Activated CD4-positive, alpha-beta memory T cell treated with anti-CD3 and anti-CD28 coated beads for 36 hours (primary cell): ENCODE results near the gene STAM2. TPM values are rescaled to one million over a fixed set of nuclear protein-coding genes. Genes with fewer than 3 reads are reported as not detected.
A peak's percentile ranks its signal among the peaks of the same experiment; 100 is the strongest.
"Not testable (repeated sequence)": the region's sequence is repeated elsewhere in the genome, so short reads cannot be mapped to it uniquely, and the experiment has no call there.

Experiments used
- CTCF ChIA-PET: fragments of 350-600 bp; sonication (Branson Sonifier 250); formaldehyde crosslinking; loops from one replicate; lab custom pipeline; 2021; ENCODE audit warnings: antibody characterized with exemption, inconsistent platforms; lab: Charles Lee
- POLR2A ChIA-PET: fragments of 350-600 bp; sonication (Branson Sonifier 250); formaldehyde crosslinking; loops from one replicate; lab custom pipeline; 2021; ENCODE audit warnings: antibody characterized with exemption; lab: Charles Lee
- DNase-seq: peaks from one replicate; pipeline ENCODE4 v3.0.0-alpha.2; 2020
- H3K27ac Mint-ChIP-seq: one replicate; pipeline ENCODE4 v1.8.0; 2021; ENCODE audit warnings: mixed read lengths
- H3K27me3 Mint-ChIP-seq: one replicate; pipeline ENCODE4 v1.8.0; 2021; ENCODE audit warnings: mixed read lengths
- H3K36me3 Mint-ChIP-seq: one replicate; pipeline ENCODE4 v1.8.0; 2021; ENCODE audit warnings: mixed read lengths
- H3K4me1 Mint-ChIP-seq: one replicate; pipeline ENCODE4 v1.8.0; 2021; ENCODE audit warnings: low read depth, mixed read lengths
- H3K4me3 Mint-ChIP-seq: one replicate; pipeline ENCODE4 v1.8.0; 2021; ENCODE audit warnings: mild to moderate bottlenecking, mixed read lengths
- H3K9me3 Mint-ChIP-seq: one replicate; pipeline ENCODE4 v1.8.0; 2021; ENCODE audit warnings: mixed read lengths
- intact Hi-C: fragments of 100-400 bp; cut with micrococcal nuclease; formaldehyde crosslinking; loops from one replicate; pipeline ENCODE4 v1.15.1; 2023
- total RNA-seq, 2 experiments: library from RNA; stranded (reverse); gene quantifications; one replicate each; pipeline ENCODE4 v1.2.3, GENCODE V29; 2021

The STAM2 gene
- total RNA-seq, 2 experiments from 2014 or later, result 16.4 to 17.6 TPM

GRCh38 chr2:152155209-152155608 lies 20.4 kb downstream of the STAM2 start:
- CTCF ChIA-PET, result interaction anchor here (1.1 kb wide), 1 partner anchor 555 kb away, joined by 3 read pairs; no protein-coding TSS in a partner anchor
- no peak for DNase-seq
- POLR2A ChIA-PET, result no interaction called here
- Mint-ChIP-seq H3K4me1 (peaks cover 18% of the 10 kb centered on the region), H3K27me3 (no peaks in the 10 kb centered on the region), H3K27ac (no peak overlapping the region), H3K4me3 (no peak overlapping the region), H3K9me3 (peaks cover 3% of the 10 kb centered on the region), H3K36me3 (peaks cover 19% of the 10 kb centered on the region)
- intact Hi-C loops, result no loop called here

GRCh38 chr2:152154462-152154861 lies 21.1 kb downstream of the STAM2 start:
- POLR2A ChIA-PET, result no interaction called here
- H3K4me1 Mint-ChIP-seq, result peaks cover 16% of the 10 kb centered on the region
- H3K4me3 Mint-ChIP-seq, result no peak overlapping the region
- H3K27me3 Mint-ChIP-seq, result no peaks in the 10 kb centered on the region
- intact Hi-C loops, result no loop called here
- no peak for DNase-seq
- CTCF ChIA-PET, result no interaction called here
- no peak overlapping the region for H3K27ac Mint-ChIP-seq
- peaks cover under 1% of the 10 kb centered on the region for H3K9me3 Mint-ChIP-seq
- peaks cover 16% of the 10 kb centered on the region for H3K36me3 Mint-ChIP-seq

DNA sequence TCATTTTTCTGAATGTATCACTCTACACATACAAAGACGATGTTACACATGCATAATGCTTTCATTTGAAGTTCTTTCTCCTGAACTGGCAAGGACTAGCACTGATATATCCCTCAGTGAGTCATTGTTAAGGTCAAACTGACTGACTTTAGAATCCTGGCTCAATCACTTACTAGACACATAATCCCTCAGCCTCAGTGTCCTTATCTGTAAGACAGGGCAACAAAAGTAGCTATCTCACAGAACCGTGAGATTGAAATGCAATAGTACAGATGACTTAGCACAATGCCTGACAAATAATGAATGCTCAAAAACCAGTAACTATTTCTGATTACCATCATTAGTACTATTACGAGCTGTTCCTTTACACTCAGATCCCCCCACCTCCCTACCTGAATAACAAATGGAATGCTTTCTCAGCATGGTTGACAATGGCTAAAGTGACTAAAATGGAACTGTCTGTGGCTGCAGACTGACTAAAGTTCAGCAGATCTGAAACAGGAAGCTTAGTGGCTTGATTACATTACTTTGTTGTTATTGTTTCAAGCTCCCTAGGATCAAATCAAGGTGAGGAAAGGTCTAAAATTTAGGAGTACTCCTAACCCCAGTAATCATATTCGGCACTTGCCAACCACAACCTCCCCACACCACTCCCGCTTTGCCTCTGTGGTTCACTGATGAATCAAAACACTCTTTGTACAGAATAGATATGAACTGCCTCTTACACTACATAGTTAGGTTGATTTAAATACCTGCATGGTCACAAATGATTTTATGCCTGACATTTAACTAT lies 40.9 kb downstream of the STAM2 start:
- H3K4me1 Mint-ChIP-seq, result peaks cover 12% of the 10 kb centered on the region
- intact Hi-C loops, result loop anchor here (1.0 kb wide), 1 partner anchor 32 kb away; no protein-coding TSS in a partner anchor
- no peak overlapping the region for H3K4me3 Mint-ChIP-seq
- POLR2A ChIA-PET, result no interaction called here
- no peaks in the 10 kb centered on the region for H3K9me3 Mint-ChIP-seq
- H3K27me3 Mint-ChIP-seq, result no peaks in the 10 kb centered on the region
- DNase-seq, result peak; percentile 69
- CTCF ChIA-PET, result no interaction called here
- H3K36me3 Mint-ChIP-seq, result peaks cover 10% of the 10 kb centered on the region
- no peak overlapping the region for H3K27ac Mint-ChIP-seq

DNA sequence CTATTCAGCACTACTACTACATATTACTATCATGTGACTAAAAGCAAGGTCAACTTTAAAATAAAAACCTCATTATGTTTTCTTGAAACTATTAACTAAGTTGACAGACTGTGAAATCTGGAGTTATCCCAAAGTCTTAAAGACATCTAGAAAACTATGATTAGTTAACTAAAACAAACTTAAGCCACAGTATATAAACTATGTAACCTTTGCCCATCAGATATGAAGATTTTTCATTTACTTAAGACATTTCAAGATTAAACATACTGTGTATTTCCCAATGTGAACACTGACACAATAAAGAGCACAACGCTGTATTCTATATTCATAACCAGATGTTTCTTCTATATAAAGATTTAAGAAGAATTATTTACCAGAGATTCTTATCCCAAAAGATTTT lies 43.3 kb downstream of the STAM2 start:
- intact Hi-C loops, result no loop called here
- H3K36me3 Mint-ChIP-seq, result peaks cover 11% of the 10 kb centered on the region
- peaks cover 12% of the 10 kb centered on the region for H3K4me1 Mint-ChIP-seq
- CTCF ChIA-PET, result no interaction called here
- no peak overlapping the region for H3K27ac Mint-ChIP-seq
- POLR2A ChIA-PET, result no interaction called here
- H3K4me3 Mint-ChIP-seq, result no peak overlapping the region
- no peaks in the 10 kb centered on the region for H3K27me3 Mint-ChIP-seq
- H3K9me3 Mint-ChIP-seq, result no peaks in the 10 kb centered on the region
- DNase-seq, result no peak

DNA sequence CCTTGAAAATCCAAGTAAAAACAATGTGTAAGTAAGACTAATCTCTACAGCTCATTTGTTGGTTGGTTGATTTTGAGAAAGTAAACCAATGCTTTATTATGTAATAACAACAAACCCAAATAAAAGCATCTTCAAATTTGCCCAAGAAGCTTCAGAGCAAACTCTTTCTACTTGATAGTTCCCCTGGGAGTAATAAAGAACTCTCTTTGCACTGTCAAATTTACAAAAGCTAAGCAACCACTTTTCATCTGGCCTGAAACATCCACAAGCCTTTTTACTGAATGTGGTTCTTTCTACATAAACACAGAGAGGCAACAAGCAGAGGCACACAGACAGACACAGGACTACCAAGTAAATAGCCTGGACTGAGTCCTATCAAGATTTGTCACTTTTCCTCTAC lies 47.9 kb downstream of the STAM2 start:
- Mint-ChIP-seq H3K27ac (no peak overlapping the region), H3K4me1 (no peaks in the 10 kb centered on the region), H3K27me3 (no peaks in the 10 kb centered on the region), H3K36me3 (peaks cover 20% of the 10 kb centered on the region), H3K9me3 (no peaks in the 10 kb centered on the region), H3K4me3 (no peak overlapping the region)
- intact Hi-C loops, result no loop called here
- DNase-seq, result no peak
- CTCF ChIA-PET, result no interaction called here
- POLR2A ChIA-PET, result no interaction called here

- no peaks in the 10 kb centered on the region for H3K27me3 Mint-ChIP-seq
- no peaks in the 10 kb centered on the region for H3K4me1 Mint-ChIP-seq
- H3K27ac Mint-ChIP-seq, result no peak overlapping the region
- intact Hi-C loops, result no loop called here
- DNase-seq, result no peak
- ChIA-PET POLR2A (no interaction called here), CTCF (no interaction called here)
- H3K4me3 Mint-ChIP-seq, result no peak overlapping the region
- no peaks in the 10 kb centered on the region for H3K9me3 Mint-ChIP-seq
- peaks cover 16% of the 10 kb centered on the region for H3K36me3 Mint-ChIP-seq
These were observed 48.9 kb downstream of the STAM2 start for GRCh38 chr2:152126664-152127063.

DNA sequence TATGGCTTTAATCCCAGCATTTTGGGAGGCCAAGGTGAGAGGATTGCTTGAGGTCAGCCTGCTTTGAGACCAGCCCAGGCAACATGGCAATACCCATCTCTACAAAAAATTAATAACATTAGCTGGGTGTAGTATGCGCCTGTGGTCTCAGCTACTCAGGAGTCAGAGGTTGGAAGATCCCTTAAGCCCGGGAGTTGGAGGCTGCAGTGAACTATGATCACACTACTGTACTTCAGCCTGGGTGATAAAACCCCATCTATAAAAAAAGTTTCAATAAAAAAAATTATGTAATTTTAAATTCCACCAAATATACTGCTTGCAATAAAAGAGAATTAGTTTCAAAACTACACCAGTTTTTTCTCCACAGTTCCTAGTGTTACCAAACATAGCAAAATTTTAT lies 53.4 kb downstream of the STAM2 start:
- Mint-ChIP-seq H3K4me3 (no peak overlapping the region), H3K9me3 (no peaks in the 10 kb centered on the region), H3K27me3 (no peaks in the 10 kb centered on the region), H3K27ac (no peak overlapping the region), H3K4me1 (no peaks in the 10 kb centered on the region), H3K36me3 (peaks cover 12% of the 10 kb centered on the region)
- ChIA-PET POLR2A (no interaction called here), CTCF (interaction anchor here (1.2 kb wide), 1 partner anchor 97 kb away, joined by 5 read pairs; no protein-coding TSS in a partner anchor)
- DNase-seq, result no peak
- intact Hi-C loops, result no loop called here

- no peaks in the 10 kb centered on the region for H3K27me3 Mint-ChIP-seq
- no peak for DNase-seq
- POLR2A ChIA-PET, result no interaction called here
- peaks cover 11% of the 10 kb centered on the region for H3K36me3 Mint-ChIP-seq
- no peak overlapping the region for H3K27ac Mint-ChIP-seq
- H3K4me3 Mint-ChIP-seq, result no peak overlapping the region
- CTCF ChIA-PET, result no interaction called here
- no peaks in the 10 kb centered on the region for H3K4me1 Mint-ChIP-seq
- intact Hi-C loops, result no loop called here
- H3K9me3 Mint-ChIP-seq, result no peaks in the 10 kb centered on the region
These were observed 55.1 kb downstream of the STAM2 start for GRCh38 chr2:152120430-152120829.

DNA sequence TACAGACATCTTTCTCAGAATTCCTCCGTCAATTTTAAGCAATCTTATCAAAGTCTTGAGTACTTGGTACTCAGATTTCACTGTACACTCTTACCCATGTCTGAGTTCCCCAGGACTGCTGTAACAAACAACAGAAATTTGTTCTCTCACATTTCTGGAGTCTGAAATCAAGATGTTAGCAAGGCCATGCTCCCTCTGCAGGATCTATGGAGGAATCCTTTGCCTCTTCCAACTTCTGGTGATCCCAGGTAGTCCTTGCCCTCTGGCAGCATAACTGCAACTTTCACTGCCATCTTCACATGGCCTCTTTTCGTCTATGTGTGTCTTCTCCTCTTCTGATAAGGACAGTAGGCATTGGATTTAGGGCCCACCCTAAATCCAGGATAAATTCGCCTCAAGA lies 59.6 kb downstream of the STAM2 start:
- Mint-ChIP-seq H3K27me3 (no peaks in the 10 kb centered on the region), H3K4me3 (no peak overlapping the region), H3K36me3 (no peaks in the 10 kb centered on the region), H3K27ac (no peak overlapping the region), H3K4me1 (no peaks in the 10 kb centered on the region), H3K9me3 (no peaks in the 10 kb centered on the region)
- DNase-seq, result no peak
- ChIA-PET POLR2A (no interaction called here), CTCF (no interaction called here)
- intact Hi-C loops, result no loop called here

DNA sequence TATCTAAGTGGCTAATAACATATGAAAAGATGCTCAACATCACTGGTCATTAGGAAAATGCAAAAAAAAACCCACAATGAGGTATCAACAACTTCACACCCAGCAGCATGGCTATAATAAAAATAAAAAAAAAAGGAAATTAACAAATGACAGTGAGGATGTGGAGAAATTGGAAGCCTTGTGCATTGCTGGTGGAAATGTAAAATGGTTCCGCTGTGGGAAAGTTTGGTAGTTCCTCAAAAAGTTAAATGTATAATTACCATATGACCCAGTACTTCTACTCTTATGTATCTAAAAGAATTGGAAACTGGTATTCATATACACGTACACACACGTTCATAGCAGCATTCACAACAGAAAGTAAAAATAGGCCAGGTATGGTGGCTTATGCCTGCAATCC lies 61.2 kb downstream of the STAM2 start:
- CTCF ChIA-PET, result no interaction called here
- intact Hi-C loops, result no loop called here
- H3K9me3 Mint-ChIP-seq, result no peaks in the 10 kb centered on the region
- H3K4me3 Mint-ChIP-seq, result no peak overlapping the region
- H3K36me3 Mint-ChIP-seq, result no peaks in the 10 kb centered on the region
- POLR2A ChIA-PET, result no interaction called here
- no peaks in the 10 kb centered on the region for H3K4me1 Mint-ChIP-seq
- no peaks in the 10 kb centered on the region for H3K27me3 Mint-ChIP-seq
- H3K27ac Mint-ChIP-seq, result no peak overlapping the region
- DNase-seq, result no peak

- intact Hi-C loops, H3K27me3 Mint-ChIP-seq, H3K4me3 Mint-ChIP-seq, H3K4me1 Mint-ChIP-seq, H3K36me3 Mint-ChIP-seq, H3K27ac Mint-ChIP-seq, H3K9me3 Mint-ChIP-seq, DNase-seq: not testable (repeated sequence)
- POLR2A ChIA-PET, result interaction anchor here (1.2 kb wide), 1 partner anchor 338 kb away, joined by 3 read pairs; no protein-coding TSS in a partner anchor
- CTCF ChIA-PET, result interaction anchor here (1.8 kb wide), 1 partner anchor 70 kb away, joined by 4 read pairs; no protein-coding TSS in a partner anchor
These were observed 68.4 kb downstream of the STAM2 start for GRCh38 chr2:152107140-152107539.

GRCh38 chr2:152106464-152106863 lies 69.1 kb downstream of the STAM2 start:
- intact Hi-C loops, result no loop called here
- Mint-ChIP-seq H3K27me3 (peaks cover 7% of the 10 kb centered on the region), H3K27ac (no peak overlapping the region), H3K36me3 (no peaks in the 10 kb centered on the region), H3K4me3 (no peak overlapping the region), H3K9me3 (no peaks in the 10 kb centered on the region), H3K4me1 (no peaks in the 10 kb centered on the region)
- no peak for DNase-seq
- CTCF ChIA-PET, result interaction anchor here (1.8 kb wide), 1 partner anchor 70 kb away, joined by 4 read pairs; no protein-coding TSS in a partner anchor
- POLR2A ChIA-PET, result interaction anchor here (1.2 kb wide), 1 partner anchor 339 kb away, joined by 3 read pairs; no protein-coding TSS in a partner anchor

DNA sequence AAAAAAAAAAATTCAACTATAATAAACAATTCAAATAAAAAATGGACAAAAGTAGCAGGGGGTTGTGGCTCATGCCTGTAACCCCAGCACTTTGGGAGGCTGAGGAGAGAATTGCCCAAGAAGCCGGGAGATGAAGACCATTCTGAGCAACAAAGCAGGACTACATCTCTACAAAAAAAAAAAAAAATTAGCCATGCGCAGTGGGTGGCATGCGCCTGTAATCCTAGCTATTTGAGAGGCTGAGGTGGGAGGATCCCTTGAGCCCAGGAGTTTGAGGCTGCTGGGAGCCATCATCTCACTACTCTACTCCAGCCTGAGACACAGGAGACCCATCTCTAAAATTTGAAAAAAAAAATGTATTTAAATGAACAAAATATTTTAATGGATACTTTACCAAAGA lies 72.3 kb downstream of the STAM2 start:
- Mint-ChIP-seq H3K36me3 (no peaks in the 10 kb centered on the region), H3K27me3 (peaks cover 25% of the 10 kb centered on the region), H3K9me3 (no peaks in the 10 kb centered on the region), H3K4me1 (peaks cover 9% of the 10 kb centered on the region), H3K27ac (no peak overlapping the region), H3K4me3 (no peak overlapping the region)
- intact Hi-C loops, result no loop called here
- POLR2A ChIA-PET, result interaction anchor here (0.6 kb wide), 1 partner anchor 539 kb away, joined by 5 read pairs; no protein-coding TSS in a partner anchor
- CTCF ChIA-PET, result no interaction called here
- no peak for DNase-seq
